SJSA1 (cell line): ENCODE data around the gene SGMS2. TPM values are rescaled to one million over a fixed set of nuclear protein-coding genes. Genes with fewer than 3 reads are reported as not detected.

Experiments
- DNase-seq, 2 experiments: peaks; one replicate each; pipeline ENCODE4 v3.0.0-alpha.2; 2015 to 2020; ENCODE audit warnings: low spot score in 2 of 2, low read depth in 1 of 2
- H3K27ac ChIP-seq: fragments of 250-450 bp; sonication (Bioruptor Pico); 2 replicates; pipeline ENCODE4 v1.5.1; 2020; ENCODE audit warnings: mild to moderate bottlenecking, moderate library complexity
- H3K27me3 ChIP-seq: fragments of 250-450 bp; sonication (Bioruptor Pico); replicated peaks from 2 replicates; pipeline ENCODE4 v1.5.1; 2020; ENCODE audit warnings: mild to moderate bottlenecking, moderate library complexity
- H3K36me3 ChIP-seq: fragments of 250-450 bp; sonication (Bioruptor Pico); 2 replicates; pipeline ENCODE4 v1.5.1; 2020; ENCODE audit warnings: mild to moderate bottlenecking
- H3K4me1 ChIP-seq: fragments of 250-450 bp; sonication (Bioruptor Pico); replicated peaks from 2 replicates; pipeline ENCODE4 v1.6.1; 2021; ENCODE audit warnings: mild to moderate bottlenecking
- H3K4me3 ChIP-seq: fragments of 250-450 bp; sonication (Bioruptor Pico); 2 replicates; pipeline ENCODE4 v1.5.1; 2020; ENCODE audit warnings: mild to moderate bottlenecking
- H3K9me3 ChIP-seq: fragments of 250-450 bp; sonication (Bioruptor Pico); replicated peaks from 2 replicates; pipeline ENCODE4 v1.5.1; 2020; ENCODE audit warnings: mild to moderate bottlenecking
- total RNA-seq: library from RNA; depleted of rRNA; stranded (reverse); fragments of >200 nt; shearing (Covaris generic); gene quantifications from 2 replicates; pipeline ENCODE4 v1.2.3, GENCODE V29; 2014

The SGMS2 gene
- total RNA-seq, 1 experiment from 2014 or later = 37.7 TPM

DNA sequence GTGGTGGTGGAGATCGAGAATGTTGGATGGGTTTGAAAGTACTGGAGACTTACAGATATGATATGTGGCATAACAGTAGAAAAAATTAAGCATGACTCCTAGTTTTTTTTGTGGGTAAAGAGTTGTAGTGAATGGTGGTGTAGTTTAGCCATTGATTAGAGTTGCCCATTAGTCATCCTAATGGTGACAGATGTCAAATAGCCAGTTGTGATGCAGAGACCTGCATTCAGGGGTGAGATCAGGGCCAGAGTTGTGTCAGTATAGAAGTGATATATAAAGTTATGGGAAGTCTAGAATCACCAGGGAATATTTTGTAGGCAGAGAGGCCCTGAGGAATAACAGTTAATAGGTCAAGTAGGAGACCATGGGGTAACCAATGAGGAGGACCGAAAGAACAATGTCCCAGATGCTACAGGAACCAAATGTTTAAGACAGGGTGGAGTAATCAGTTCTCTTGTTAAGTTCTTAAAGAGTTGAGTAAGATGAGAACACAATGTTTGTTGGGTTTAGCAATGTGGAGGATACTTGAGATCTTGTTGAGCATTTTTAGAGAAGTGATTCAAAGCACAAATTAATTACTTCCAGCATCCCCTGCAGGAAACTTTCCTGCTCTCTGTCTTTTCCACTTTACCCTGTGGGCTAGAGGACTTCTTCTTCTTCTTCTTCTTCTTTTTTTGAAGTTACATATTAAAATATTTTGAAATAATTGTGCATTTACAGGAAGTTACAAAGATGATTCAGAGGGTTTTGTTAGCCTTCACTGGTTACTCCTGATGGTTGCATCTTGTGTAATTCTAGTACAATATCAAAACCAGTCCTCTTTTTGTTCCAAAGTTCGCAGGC is 13.3 kb downstream of the SGMS2 start:
- Histone ChIP-seq H3K9me3 (no peaks in the 10 kb centered on the region; the same call in 1 of the 2 replicates), H3K27me3 (no peaks in the 10 kb centered on the region), H3K27ac (no peak overlapping the region), H3K36me3 (no peaks in the 10 kb centered on the region), H3K4me3 (no peak overlapping the region), H3K4me1 (peaks cover 7% of the 10 kb centered on the region)
- no peak for DNase-seq

DNA sequence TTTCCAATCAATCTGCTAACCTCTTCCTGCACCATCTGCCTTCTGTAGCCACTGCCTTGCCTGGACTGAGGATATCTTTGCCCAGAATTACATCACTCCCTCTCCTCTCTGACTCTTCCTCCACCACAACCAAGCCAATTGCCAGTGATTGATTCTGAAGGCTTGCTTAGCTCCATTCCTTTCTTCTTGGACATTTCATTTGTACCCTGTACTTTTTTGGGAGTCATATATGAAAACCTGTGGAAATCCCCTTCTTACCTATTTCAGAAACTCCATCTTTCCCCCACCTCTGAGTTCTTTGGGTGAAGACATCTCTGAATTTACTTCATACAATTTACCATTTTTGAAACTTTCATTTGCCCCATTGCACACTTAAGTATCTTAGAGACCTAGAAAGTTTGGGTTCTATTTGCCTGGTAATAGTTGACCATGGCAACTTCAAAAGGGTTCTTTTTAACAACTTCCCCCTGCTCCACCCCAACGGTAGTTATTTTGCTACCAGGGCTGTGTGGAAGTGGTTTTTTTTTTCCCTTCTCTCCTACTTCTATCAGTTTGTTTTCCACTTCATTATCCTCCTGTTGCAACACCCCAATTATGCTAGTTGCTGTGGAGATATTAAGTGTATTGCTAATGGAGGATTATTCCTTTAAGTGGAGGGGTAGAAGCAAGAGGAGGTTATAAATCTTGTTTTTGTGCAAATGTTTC is 14.3 kb downstream of the SGMS2 start:
- Histone ChIP-seq H3K9me3 (no peaks in the 10 kb centered on the region; the same call in 1 of the 2 replicates), H3K4me3 (no peak overlapping the region), H3K36me3 (no peaks in the 10 kb centered on the region), H3K27ac (no peak overlapping the region), H3K27me3 (no peaks in the 10 kb centered on the region), H3K4me1 (peaks cover 7% of the 10 kb centered on the region)
- no peak for DNase-seq

DNA sequence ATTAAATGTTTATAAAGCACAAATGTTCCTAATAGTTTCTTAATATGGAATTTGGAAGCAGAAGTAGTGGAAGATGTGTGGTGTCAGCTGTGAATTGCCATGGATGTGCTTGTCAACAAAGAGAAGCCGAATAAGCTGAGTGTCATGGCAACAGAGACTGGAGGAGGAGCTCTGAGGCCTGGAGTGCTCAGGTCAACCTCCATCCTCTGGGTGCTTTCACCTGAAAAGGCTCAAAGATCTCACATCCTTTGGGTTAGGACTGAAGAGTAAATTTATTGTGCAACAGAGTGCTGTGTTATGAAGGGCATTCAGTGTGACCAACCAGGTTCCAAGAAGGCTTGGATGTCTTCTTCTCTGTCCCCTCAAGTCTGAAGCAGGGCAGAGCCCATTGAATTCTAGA is 18.7 kb downstream of the SGMS2 start:
- no peaks in the 10 kb centered on the region for H3K4me1 ChIP-seq
- H3K9me3 ChIP-seq = no peaks in the 10 kb centered on the region
- no peaks in the 10 kb centered on the region for H3K36me3 ChIP-seq
- no peaks in the 10 kb centered on the region for H3K27me3 ChIP-seq
- H3K4me3 ChIP-seq = no peak overlapping the region
- H3K27ac ChIP-seq = no peak overlapping the region
- DNase-seq = no peak

DNA sequence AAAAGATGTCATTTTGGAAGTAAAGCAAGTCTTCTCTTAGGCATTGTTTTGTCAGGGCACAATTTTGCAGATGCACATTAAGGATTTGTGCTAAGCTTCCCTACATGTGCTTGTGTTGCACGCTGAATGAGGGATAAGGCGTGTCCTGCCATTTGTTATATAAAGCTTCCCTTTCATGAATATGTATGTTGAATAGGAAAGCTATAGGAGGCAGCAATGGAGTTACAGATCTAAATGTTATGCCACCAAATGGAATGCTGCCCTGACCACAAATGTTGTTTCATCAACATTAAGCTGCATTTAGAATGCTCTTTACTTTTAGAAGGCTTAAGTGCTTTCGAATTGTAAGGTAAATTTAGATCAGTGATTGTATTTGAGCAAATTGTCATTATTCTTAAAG is 20.9 kb downstream of the SGMS2 start:
- Histone ChIP-seq H3K4me3 (no peak overlapping the region), H3K27me3 (no peaks in the 10 kb centered on the region), H3K27ac (no peak overlapping the region), H3K9me3 (no peaks in the 10 kb centered on the region), H3K36me3 (no peaks in the 10 kb centered on the region), H3K4me1 (no peaks in the 10 kb centered on the region)
- no peak for DNase-seq

- Histone ChIP-seq H3K4me1 (peaks cover 13% of the 10 kb centered on the region), H3K4me3 (no peak overlapping the region), H3K9me3 (no peaks in the 10 kb centered on the region), H3K36me3 (no peaks in the 10 kb centered on the region), H3K27ac (no peak overlapping the region), H3K27me3 (no peaks in the 10 kb centered on the region)
- DNase-seq = no peak
These were observed 25.7 kb downstream of the SGMS2 start for GRCh38 chr4:107850438-107850837.

GRCh38 chr4:107853444-107854355 is 29.0 kb downstream of the SGMS2 start:
- H3K4me3 ChIP-seq = no peak overlapping the region
- H3K9me3 ChIP-seq = no peaks in the 10 kb centered on the region
- no peak overlapping the region for H3K27ac ChIP-seq
- H3K27me3 ChIP-seq = no peaks in the 10 kb centered on the region
- DNase-seq = no peak
- H3K36me3 ChIP-seq = no peaks in the 10 kb centered on the region
- H3K4me1 ChIP-seq = peaks cover 13% of the 10 kb centered on the region

- no peak overlapping the region for H3K27ac ChIP-seq
These were observed 29.8 kb downstream of the SGMS2 start for GRCh38 chr4:107854356-107855022.

GRCh38 chr4:107855723-107856122 is 31.0 kb downstream of the SGMS2 start:
- DNase-seq = no peak
- Histone ChIP-seq H3K9me3 (no peaks in the 10 kb centered on the region), H3K27me3 (no peaks in the 10 kb centered on the region), H3K36me3 (no peaks in the 10 kb centered on the region), H3K4me1 (peaks cover 13% of the 10 kb centered on the region), H3K27ac (no peak overlapping the region), H3K4me3 (no peak overlapping the region)

More at GRCh38 chr4:107854356-107855022, 29.8 kb downstream of the SGMS2 start:
- DNase-seq = peak in 1 of 2 experiments; percentile 12
- no peaks in the 10 kb centered on the region for H3K27me3 ChIP-seq
- H3K4me1 ChIP-seq = peaks cover 13% of the 10 kb centered on the region
- H3K4me3 ChIP-seq = no peak overlapping the region
- H3K9me3 ChIP-seq = no peaks in the 10 kb centered on the region
- H3K36me3 ChIP-seq = no peaks in the 10 kb centered on the region

DNA sequence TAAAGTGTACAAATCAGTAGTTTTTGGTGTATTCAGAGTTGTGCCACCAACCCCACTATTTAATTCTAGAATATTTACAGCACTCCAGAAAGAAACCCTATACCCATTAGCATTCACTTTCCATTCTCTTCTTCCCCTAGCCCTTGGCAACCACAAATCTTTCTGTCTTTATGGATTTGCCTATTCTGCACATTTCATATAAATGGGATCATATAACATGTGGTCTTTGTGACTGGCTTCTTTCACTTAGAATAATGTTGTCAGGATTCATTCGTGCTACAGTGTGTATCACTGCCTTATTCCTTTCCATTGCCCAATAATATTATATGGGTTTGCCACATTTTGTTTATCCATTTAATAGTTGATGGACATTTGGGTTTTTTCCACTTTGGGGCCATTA is 32.2 kb downstream of the SGMS2 start:
- Histone ChIP-seq H3K4me3 (no peak overlapping the region), H3K9me3 (no peaks in the 10 kb centered on the region), H3K36me3 (no peaks in the 10 kb centered on the region), H3K27ac (no peak overlapping the region), H3K4me1 (peaks cover 13% of the 10 kb centered on the region), H3K27me3 (no peaks in the 10 kb centered on the region)
- no peak for DNase-seq

DNA sequence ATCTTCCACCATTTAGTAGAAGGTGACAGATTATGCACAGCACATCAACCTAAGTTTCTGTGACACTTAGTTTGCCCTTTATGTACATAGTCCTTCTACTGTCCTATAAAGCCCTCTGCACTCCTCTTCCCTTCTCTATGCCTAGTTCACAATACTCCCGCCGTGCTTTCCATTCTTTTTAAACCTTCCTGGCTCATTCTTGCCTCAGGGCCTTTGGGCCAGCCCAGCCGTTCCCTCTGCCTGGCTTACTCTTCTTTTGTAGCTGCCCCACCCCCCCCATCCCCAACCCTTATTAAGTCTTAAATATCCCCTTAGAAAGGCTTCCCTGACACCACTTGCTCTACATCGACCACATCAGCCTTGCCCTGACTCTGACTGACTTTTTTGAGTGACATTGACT is 33.0 kb downstream of the SGMS2 start:
- Histone ChIP-seq H3K4me3 (no peak overlapping the region), H3K36me3 (no peaks in the 10 kb centered on the region), H3K4me1 (peaks cover 14% of the 10 kb centered on the region), H3K27ac (no peak overlapping the region), H3K9me3 (no peaks in the 10 kb centered on the region), H3K27me3 (no peaks in the 10 kb centered on the region)
- DNase-seq = no peak

DNA sequence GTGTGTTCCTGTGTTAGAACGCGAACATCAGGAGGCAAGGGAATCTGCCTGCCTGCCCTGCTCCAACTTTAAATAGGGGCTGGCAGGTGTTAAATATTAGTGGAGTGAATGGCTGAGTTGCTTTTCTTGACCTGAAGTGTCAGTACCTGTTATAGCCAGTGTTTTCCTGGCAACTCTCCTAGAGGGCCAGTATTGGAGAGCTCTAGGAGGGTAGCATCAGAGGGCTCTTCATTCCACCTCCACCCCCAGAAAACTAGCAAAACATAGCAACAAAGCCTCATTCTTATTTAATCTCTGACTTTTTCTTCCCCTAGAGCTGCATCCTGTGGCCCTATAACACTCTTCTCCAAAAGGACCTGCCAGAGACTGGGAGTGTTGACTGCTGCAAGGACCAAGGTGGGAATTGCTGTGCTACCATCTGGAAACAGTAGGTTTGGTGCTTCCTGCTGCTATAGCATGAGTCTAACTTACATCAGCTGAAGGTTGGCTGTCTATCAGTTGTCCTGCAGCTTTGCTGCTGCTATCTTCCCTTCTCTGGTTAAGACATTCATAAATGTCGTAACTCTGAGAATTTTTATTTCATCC is 33.5 kb downstream of the SGMS2 start:
- peaks cover 19% of the 10 kb centered on the region for H3K4me1 ChIP-seq
- no peak overlapping the region for H3K4me3 ChIP-seq
- DNase-seq = no peak
- H3K9me3 ChIP-seq = no peaks in the 10 kb centered on the region
- H3K27me3 ChIP-seq = no peaks in the 10 kb centered on the region
- H3K36me3 ChIP-seq = no peaks in the 10 kb centered on the region
- no peak overlapping the region for H3K27ac ChIP-seq

DNA sequence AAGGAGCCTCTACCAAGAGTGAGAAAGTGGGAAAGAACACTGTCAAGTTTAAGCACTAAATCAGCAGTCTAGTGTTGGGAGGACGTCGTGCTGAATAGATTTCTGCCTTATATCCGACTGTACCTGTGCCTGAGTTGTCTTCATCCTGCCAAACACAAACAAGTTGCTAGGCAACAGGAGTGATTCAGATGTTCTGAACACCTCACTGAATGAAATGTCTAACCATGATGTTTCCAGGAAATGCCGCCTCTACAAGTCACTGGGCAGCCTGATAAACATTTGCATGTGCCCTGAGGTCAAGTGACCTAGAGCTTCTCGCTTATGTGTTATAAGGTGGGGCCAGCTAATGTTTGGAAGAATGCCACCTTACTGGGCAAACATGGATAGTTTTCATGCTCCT is 37.9 kb downstream of the SGMS2 start:
- peak; percentile 13 to 42 for DNase-seq
- Histone ChIP-seq H3K27ac (peak overlapping the region; percentile 44; the same call in 1 of the 2 replicates), H3K36me3 (no peaks in the 10 kb centered on the region)

GRCh38 chr4:107863416-107863815 is 38.7 kb downstream of the SGMS2 start:
- no peak overlapping the region for H3K4me3 ChIP-seq
- H3K4me1 ChIP-seq = peaks cover 16% of the 10 kb centered on the region
- no peaks in the 10 kb centered on the region for H3K36me3 ChIP-seq
- no peak overlapping the region for H3K27ac ChIP-seq
- no peaks in the 10 kb centered on the region for H3K27me3 ChIP-seq
- no peaks in the 10 kb centered on the region for H3K9me3 ChIP-seq
- no peak for DNase-seq

More for the DNA sequence above, 37.9 kb downstream of the SGMS2 start:
- no peak overlapping the region for H3K4me3 ChIP-seq
- H3K9me3 ChIP-seq = no peaks in the 10 kb centered on the region
- no peaks in the 10 kb centered on the region for H3K27me3 ChIP-seq
- H3K4me1 ChIP-seq = peaks cover 16% of the 10 kb centered on the region
